ENCODE data around the gene HES5. TPM values are rescaled to one million over a fixed set of nuclear protein-coding genes. Genes with fewer than 3 reads are reported as not detected.

The HES5 gene
- polyA plus RNA-seq, 2 of the 4 experiments (the other 2 are of a cell fraction) = not detected

DNA sequence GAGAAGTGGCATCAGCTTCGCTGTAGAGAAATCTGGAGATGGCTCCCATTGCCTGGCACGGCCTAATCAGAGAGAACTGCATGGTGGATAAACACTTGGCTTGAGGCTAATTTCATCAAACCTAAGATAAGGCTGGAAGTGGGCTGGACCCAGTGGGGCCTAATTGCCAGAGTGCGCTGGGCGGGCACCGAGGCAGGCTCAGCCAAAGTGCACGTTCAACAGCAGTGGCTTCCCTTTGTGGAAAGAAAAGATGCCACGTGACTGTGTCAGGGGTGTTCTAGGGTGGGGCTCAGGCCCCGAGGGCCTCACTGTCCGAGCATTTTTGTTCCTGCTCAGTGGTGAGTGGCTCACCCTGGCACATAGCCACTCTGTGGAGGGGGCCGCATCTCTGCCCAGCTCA lies 48.2 kb downstream of the HES5 start (continued):
- TF ChIP-seq TP53 (CRISPR knock-in tag; IDR thresholded peaks at IDR 0.05) (no peak), SREBF2 (IDR thresholded peaks at IDR 0.05) (no peak), KDM1A (IDR thresholded peaks at IDR 0.05; ENCODE audit: low read depth) (no peak)

DNA sequence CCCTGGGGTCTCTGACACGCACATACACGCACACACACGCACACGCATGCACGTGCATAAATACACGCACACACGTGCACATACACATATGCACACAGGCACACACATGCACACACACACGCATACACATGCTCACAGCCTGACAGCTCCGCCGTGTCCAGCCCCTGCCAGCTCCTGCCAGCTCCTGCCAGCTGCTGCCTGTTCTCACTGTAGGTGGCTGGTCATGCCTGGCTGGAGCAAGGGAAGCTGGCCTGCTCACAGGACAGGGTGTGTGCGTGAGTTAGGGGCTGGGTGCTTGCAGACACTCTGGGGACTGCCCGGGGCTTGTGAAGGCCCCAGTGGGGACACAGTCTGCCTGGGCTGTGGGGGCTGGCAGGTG lies 49.1 kb downstream of the HES5 start:
- no peaks in the 10 kb centered on the region for H3K4me1 ChIP-seq
- ATAC-seq (peak; percentile 5 to 26; a peak in 1 of 6 replicates), FAIRE-seq (no peak), DNase-seq (ENCODE audit: low read depth in 1 of 2, low spot score in 1 of 2) (no peak)
- no peak overlapping the region for H3K4me3 ChIP-seq
- no peak overlapping the region for H3K27ac ChIP-seq
- TF ChIP-seq KDM1A (IDR thresholded peaks at IDR 0.05; ENCODE audit: low read depth) = no peak
- no peak for TF ChIP-seq ZFP36 (IDR thresholded peaks at IDR 0.05; ENCODE audit: borderline replicate concordance, partially characterized antibody)
- no peak for TF ChIP-seq CTCF (IDR thresholded peaks at IDR 0.05)
- TF ChIP-seq NR3C1 (IDR thresholded peaks at IDR 0.05) = no peak
- no peak for TF ChIP-seq RNF2 (IDR thresholded peaks at IDR 0.05; ENCODE audit: borderline replicate concordance, low read depth)
- TF ChIP-seq, protein P1, sequence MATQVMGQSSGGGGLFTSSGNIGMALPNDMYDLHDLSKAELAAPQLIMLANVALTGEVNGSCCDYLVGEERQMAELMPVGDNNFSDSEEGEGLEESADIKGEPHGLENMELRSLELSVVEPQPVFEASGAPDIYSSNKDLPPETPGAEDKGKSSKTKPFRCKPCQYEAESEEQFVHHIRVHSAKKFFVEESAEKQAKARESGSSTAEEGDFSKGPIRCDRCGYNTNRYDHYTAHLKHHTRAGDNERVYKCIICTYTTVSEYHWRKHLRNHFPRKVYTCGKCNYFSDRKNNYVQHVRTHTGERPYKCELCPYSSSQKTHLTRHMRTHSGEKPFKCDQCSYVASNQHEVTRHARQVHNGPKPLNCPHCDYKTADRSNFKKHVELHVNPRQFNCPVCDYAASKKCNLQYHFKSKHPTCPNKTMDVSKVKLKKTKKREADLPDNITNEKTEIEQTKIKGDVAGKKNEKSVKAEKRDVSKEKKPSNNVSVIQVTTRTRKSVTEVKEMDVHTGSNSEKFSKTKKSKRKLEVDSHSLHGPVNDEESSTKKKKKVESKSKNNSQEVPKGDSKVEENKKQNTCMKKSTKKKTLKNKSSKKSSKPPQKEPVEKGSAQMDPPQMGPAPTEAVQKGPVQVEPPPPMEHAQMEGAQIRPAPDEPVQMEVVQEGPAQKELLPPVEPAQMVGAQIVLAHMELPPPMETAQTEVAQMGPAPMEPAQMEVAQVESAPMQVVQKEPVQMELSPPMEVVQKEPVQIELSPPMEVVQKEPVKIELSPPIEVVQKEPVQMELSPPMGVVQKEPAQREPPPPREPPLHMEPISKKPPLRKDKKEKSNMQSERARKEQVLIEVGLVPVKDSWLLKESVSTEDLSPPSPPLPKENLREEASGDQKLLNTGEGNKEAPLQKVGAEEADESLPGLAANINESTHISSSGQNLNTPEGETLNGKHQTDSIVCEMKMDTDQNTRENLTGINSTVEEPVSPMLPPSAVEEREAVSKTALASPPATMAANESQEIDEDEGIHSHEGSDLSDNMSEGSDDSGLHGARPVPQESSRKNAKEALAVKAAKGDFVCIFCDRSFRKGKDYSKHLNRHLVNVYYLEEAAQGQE (IDR thresholded peaks at IDR 0.05) = no peak
- TF ChIP-seq CBX2 (IDR thresholded peaks at IDR 0.05; ENCODE audit: borderline replicate concordance, low read depth) = no peak
- TF ChIP-seq NFE2L2 (conservative IDR thresholded peaks at IDR 0.05; ENCODE audit: low read length) = no peak
- no peak for TF ChIP-seq EHMT2 (IDR thresholded peaks at IDR 0.05; ENCODE audit: low read depth)
- no peak for TF ChIP-seq E2F6 (IDR thresholded peaks at IDR 0.05; ENCODE audit: borderline replicate concordance, low read depth)
- no peak for TF ChIP-seq JUN (IDR thresholded peaks at IDR 0.05)
- 94% methylated on average over 6 of the region's 12 CpGs for WGBS (ENCODE audit: missing lambda C conversion rate)
- ChIA-PET POLR2A (no interaction called here), CTCF (interaction anchor here (1.5 kb wide), 1 partner anchor 8 kb away, joined by 4 read pairs; no protein-coding TSS in a partner anchor)
- no peaks in the 10 kb centered on the region for H3K9me3 ChIP-seq
- no peak overlapping the region for H3K4me2 ChIP-seq

DNA sequence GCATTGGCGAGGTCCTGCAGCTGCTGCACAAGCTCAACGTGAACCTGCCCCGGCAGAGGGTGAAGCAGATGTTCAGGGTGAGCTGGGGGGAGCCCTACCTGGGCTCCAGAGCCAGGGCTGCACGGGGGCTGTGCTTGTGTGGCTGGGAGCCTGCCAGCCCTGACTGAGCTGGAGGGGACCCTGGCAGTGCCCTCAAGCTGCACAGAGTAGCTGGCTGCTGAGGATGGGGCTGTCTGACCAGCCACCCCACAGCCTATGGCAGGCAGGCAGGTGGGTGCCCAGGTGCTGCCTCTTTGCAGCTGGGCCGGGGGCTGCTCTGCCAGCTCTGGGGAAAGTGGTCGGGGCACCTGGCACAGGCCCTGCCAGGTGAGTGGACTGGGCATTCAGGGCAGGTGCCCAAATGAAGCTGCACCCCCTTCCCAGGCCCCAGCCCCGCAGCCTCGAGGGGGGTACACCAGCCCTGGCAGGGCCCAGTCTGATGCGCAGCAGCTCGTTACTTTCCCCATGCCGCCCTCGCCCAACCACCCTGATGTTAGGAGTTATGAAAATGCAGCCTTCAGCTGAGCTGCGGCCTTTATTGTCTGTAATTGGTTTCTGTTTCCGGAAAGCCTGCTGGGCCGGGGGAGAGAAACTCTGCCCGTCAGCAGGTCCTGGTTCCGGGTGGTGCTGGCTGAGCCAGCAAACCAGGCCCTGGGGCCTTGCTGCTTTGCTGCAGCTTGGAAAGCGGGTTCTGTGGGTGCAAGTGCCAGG lies 49.7 kb downstream of the HES5 start:
- ChIA-PET CTCF (interaction anchor here (1.5 kb wide), 1 partner anchor 8 kb away, joined by 4 read pairs; no protein-coding TSS in a partner anchor), POLR2A (no interaction called here)
- H3K4me2 ChIP-seq = no peak overlapping the region
- no peak for DNase-seq (ENCODE audit: low read depth in 1 of 2, low spot score in 1 of 2)
- no peak for TF ChIP-seq HDAC2 (IDR thresholded peaks at IDR 0.05)
- 87% methylated on average over 3 of the region's 18 CpGs for WGBS (ENCODE audit: missing lambda C conversion rate)
- H3K4me3 ChIP-seq = no peak overlapping the region
- H3K27ac ChIP-seq = no peak overlapping the region
- H3K4me1 ChIP-seq = no peaks in the 10 kb centered on the region
- no peak for FAIRE-seq
- no peaks in the 10 kb centered on the region for H3K9me3 ChIP-seq
- no peak for ATAC-seq

DNA sequence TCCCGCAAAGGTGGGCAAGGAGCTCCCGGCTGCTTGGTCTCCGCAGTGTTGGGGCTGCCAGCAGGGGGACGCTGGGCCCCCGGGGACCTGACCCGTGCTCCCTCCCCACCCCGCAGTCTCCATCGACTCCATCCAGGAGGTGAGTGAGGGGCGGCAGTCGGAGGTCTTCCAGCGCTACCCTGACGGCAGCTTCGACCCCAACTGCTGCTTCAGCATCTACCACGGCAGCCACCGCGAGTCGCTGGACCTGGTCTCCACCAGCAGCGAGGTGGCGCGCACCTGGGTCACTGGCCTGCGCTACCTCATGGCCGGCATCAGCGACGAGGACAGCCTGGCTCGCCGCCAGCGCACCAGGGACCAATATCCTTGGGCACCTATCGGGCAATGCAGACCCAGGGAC lies 50.4 kb downstream of the HES5 start:
- Histone ChIP-seq H3K27ac (no peak overlapping the region), H3K4me3 (no peak overlapping the region), H3K4me2 (no peak overlapping the region), H3K4me1 (no peaks in the 10 kb centered on the region), H3K9me3 (no peaks in the 10 kb centered on the region)
- ChIA-PET POLR2A (no interaction called here), CTCF (interaction anchor here (1.1 to 1.5 kb wide), 2 partner anchors 9 to 24 kb away, joined by 3 to 4 read pairs; no protein-coding TSS in a partner anchor)
- no peak for DNase-seq (ENCODE audit: low read depth in 1 of 2, low spot score in 1 of 2)
- 88% methylated on average over 7 of the region's 28 CpGs for WGBS (ENCODE audit: missing lambda C conversion rate)
- no peak for FAIRE-seq
- no peak for ATAC-seq
- TF ChIP-seq, protein P2, sequence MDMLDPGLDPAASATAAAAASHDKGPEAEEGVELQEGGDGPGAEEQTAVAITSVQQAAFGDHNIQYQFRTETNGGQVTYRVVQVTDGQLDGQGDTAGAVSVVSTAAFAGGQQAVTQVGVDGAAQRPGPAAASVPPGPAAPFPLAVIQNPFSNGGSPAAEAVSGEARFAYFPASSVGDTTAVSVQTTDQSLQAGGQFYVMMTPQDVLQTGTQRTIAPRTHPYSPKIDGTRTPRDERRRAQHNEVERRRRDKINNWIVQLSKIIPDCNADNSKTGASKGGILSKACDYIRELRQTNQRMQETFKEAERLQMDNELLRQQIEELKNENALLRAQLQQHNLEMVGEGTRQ (IDR thresholded peaks at IDR 0.05) = no peak
- no peak for TF ChIP-seq NFE2L2 (conservative IDR thresholded peaks at IDR 0.05; ENCODE audit: low read length)
- TF ChIP-seq SMC3 (IDR thresholded peaks at IDR 0.05) = no peak
- no peak for TF ChIP-seq PHF8 (IDR thresholded peaks at IDR 0.05; ENCODE audit: borderline replicate concordance, low read depth)
- TF ChIP-seq CBX2 (IDR thresholded peaks at IDR 0.05; ENCODE audit: borderline replicate concordance, low read depth) = no peak
- no peak for TF ChIP-seq CBX8 (IDR thresholded peaks at IDR 0.05)
- TF ChIP-seq HOXB5 (CRISPR knock-in tag; IDR thresholded peaks at IDR 0.05) = no peak
- TF ChIP-seq FOSL2 (IDR thresholded peaks at IDR 0.05) = no peak
- no peak for TF ChIP-seq FOSL2 (CRISPR knock-in tag; IDR thresholded peaks at IDR 0.05)
- TF ChIP-seq ZFP36 (IDR thresholded peaks at IDR 0.05; ENCODE audit: borderline replicate concordance, partially characterized antibody) = no peak
- TF ChIP-seq, protein P3, sequence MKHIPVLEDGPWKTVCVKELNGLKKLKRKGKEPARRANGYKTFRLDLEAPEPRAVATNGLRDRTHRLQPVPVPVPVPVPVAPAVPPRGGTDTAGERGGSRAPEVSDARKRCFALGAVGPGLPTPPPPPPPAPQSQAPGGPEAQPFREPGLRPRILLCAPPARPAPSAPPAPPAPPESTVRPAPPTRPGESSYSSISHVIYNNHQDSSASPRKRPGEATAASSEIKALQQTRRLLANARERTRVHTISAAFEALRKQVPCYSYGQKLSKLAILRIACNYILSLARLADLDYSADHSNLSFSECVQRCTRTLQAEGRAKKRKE (CRISPR knock-in tag; IDR thresholded peaks at IDR 0.05; ENCODE audit: low read depth) = no peak
- no peak for TF ChIP-seq CHD2 (IDR thresholded peaks at IDR 0.05; ENCODE audit: low read length, partially characterized antibody)
- TF ChIP-seq MAFK (IDR thresholded peaks at IDR 0.05; ENCODE audit: partially characterized antibody) = no peak
